Medulla oblongata (tissue), 1 donor: ENCODE data around the gene TMEM225B.
"Not testable (repeated sequence)": the region's sequence is repeated elsewhere in the genome, so short reads cannot be mapped to it uniquely, and the experiment has no call there.

ENCODE experiments used
- DNase-seq: peaks from one replicate; pipeline ENCODE4 v3.0.0-alpha.2; 2015; ENCODE audit errors: extremely low spot score

Gene TMEM225B, protein sequence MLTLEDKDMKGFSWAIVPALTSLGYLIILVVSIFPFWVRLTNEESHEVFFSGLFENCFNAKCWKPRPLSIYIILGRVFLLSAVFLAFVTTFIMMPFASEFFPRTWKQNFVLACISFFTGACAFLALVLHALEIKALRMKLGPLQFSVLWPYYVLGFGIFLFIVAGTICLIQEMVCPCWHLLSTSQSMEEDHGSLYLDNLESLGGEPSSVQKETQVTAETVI

DNA sequence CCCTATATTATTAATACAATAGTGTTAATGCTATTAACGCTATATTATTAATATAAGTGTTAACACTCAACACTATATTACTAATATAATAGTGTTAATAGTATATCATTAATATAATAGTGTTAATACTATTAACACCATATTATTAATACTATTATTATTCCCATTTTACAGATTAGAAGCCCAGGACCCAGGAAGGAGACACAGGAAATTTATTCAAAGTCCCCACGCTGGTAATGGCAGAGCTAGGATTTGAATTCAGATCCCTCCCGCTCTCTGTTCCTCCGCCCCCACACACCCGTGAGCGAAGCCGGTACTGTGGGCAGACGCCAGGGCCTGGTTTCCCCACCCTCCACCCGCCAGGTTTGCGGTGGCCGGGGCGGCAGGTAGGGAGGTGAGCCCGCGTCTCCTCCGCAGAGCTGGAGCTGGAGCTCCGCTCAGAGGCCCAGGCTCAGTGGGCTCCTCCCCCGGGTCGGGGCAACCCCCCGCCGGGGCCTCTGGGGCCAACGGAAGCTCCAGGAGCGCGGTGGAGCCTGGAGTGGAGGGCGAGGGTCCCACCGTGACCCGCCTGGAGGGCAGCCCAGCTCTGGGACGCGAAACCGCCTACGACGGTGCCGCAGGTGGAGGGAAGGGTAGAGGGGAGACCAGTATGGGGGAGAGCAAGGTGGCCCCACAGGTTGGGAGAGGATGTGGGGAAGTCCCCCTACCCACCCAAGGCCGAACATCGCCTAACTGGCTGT, at the start of gene TMEM225B:
Gene TMEM225B, plus strand, starts transcription at position 506 of the 740 bp plus-strand sequence. CDS start 6,122 bp downstream, outside the sequence.
- DNase-seq: no peak

DNA sequence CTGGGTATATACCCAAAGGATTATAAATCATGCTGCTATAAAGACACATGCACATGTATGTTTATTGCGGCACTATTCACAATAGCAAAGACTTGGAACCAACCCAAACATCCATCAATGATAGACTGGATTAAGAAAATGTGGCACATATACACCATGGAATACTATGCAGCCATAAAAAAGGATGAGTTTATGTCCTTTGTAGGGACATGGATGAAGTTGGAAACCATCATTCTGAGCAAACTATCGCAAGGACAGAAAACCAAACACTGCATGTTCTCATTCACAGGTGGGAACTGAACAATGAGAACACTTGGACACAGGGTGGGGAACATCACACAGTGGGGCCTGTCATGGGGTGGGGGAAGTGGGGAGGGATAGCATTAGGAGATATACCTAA, 48.5 kb upstream of the TMEM225B start:
- not testable (repeated sequence) for DNase-seq

DNA sequence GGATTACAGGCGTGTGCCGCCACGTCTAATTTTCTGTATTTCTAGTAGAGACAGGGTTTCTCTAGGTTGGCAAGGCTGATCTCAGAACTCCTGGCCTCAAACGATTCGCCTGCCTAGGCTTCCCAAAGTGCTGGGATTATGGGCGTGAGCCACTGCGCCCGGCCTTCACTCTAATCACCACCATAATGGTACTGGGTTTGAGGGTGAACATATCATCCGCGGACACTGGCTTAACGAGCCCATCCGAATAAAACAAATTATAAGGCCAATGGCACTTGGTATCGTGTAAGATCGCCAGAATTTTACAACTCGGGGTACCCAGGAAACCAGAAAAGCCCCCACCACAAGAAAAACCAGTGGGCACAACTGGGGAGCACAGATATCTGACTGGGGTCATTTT, 46.7 kb upstream of the TMEM225B start:
- no peak for DNase-seq

DNA sequence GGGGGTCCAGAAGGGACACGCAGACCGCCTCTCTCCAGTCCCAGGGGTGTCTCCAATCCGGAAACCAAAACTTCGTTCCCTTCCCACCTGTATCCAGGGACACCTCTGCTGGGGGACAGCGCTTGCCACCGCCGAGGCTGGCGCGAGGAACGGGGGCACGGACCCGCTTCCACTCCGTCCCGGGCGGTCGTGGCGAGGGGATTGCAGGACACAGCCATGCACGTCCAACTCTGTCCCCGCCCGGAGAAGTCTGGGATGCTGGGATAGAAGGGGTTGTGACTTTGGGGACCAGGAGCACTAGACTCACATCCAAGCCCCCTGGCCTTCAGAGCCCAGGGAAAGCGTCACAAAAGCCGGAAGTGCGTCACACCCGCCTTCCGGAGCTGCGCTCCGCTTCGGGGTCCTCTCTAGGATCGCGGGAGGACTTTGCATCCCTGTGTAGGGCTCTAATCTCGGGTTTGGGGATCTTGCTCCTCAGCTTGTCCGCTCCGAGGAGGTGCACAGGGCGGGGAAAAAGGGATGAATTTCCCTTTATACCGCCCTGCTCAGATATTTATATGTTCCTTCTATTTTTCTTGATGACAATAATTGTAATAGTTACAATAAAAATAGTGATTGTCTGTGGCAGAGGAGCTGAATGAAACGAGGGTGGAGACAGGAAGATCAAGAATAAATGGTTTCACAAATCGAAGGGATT, 46.2 kb upstream of the TMEM225B start, which contains the start of gene FAM200A:
Gene FAM200A, minus strand, starts transcription at position 348 of the 697 bp plus-strand sequence. CDS start 3,707 bp downstream, outside the sequence.
- peak; percentile 94 for DNase-seq

DNA sequence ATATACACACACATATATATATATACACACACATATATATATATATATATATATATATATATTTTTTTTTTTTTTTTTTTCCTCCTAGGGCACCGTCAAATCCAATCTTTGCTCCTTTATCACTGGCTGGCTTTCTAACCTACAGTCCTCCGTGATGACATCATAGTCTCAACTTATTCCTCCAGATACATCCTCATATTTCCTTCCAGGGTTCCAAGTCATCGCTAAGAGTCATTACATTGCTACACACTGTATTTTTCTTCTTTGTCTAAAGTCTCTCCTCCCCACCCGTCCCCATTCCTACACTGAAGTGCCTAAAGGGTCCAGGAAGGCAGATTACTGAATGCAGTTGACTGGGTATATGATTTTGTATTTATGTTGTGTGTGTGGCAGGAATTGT, 45.0 kb upstream of the TMEM225B start:
- no peak for DNase-seq

DNA sequence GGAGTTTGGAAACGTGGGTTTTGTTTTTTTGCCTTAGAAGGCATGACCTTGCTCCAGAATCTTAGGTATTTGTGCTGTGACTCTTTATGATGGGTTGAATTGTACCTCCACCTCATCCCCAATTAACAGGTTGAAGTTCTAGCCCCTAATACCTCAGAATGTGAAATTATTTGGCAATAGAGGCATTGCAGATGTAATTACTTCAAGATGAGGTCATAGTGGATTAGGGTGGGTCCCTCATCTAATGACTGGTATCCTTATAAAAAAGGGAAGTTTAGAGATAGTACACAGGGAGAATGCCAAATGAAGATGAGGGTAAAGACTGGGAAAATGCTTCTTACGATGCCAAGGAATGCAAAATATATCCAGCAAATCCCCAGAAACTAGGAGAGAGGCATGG, 43.1 kb upstream of the TMEM225B start:
- no peak for DNase-seq

DNA sequence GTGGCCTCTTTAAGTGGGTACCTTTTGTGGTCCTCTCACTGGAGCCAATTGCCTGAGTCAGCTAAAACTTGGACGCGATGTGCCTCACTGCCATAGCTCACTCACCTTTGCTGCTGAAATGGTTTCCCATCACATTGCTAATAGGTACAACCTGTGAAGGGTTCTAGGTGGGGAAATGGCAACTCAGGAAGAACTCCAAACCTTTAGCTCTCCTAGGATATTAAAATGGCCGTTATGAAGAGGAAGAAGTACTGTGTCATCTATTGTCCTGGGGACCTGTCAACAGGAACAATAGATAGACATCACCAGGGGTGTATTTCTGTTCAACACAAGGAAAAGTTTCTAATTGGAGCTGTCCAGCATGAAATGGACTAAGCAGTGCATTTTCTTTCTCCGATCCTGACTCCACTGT, 40.9 kb upstream of the TMEM225B start:
- DNase-seq: no peak

DNA sequence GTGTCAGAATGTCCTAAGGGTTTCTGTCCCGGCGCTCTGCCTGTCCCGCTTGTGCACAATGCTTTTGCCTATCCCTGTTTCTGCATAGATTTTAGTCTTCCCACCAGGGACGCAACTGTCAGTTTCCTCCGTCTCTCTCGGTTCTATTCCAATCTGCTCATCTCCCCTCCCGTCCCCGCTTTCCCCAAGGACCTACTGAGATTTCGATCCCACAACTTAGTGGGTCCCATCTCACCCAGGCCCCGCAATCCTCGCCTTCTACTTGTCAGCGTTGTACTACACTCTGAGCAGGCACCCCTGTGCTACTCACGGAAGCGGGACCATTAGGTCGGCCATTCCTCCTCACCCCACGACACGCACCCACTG, 40.1 kb upstream of the TMEM225B start:
- no peak for DNase-seq

DNA sequence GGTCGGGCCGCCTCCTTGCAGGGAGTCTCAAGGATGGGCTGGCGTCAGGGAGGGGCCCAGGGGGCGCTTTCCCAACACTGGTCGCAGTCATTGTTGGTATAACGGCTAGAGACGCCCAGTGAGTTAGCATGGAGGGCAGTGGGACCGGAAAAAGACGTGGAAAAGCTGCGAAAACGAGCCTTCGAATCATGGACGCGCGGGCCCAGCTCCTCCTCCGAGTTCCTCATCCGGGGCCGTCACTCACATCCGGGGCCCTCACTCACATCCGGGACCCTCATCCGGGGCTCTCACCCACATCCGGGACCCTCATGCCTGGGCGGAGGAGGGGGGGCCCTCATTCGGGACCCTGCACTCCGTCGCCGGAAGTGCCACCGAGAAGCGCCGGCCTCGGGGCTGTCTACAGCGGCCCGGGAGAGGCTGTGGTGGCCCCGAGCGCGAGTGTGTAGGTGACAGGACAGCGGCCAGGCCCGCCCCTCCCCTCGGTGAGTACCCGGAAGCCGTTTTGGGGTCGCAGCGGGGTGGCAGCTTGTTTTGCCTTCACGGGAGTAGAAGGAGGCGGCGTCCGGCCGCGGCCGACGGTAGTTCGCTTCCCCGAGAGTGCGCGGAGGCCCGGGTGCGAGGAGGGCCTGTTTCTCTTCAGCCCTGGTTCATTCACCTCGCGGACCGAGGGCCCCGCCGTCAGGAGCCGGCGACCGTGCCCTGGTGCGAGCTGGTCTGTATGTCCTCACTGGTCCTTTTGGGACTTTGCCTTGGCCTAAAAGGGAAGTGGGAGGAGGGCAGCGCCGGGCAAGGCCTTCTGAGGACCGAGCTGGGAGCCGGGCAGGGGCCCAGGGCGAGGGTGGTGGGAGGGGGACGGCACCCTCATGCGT, 39.5 kb upstream of the TMEM225B start, which contains the start of gene ZNF655:
Gene ZNF655, plus strand, starts transcription at position 337 of the 869 bp plus-strand sequence. CDS start 1,918 bp downstream, outside the sequence.
- peak; percentile 90 for DNase-seq

DNA sequence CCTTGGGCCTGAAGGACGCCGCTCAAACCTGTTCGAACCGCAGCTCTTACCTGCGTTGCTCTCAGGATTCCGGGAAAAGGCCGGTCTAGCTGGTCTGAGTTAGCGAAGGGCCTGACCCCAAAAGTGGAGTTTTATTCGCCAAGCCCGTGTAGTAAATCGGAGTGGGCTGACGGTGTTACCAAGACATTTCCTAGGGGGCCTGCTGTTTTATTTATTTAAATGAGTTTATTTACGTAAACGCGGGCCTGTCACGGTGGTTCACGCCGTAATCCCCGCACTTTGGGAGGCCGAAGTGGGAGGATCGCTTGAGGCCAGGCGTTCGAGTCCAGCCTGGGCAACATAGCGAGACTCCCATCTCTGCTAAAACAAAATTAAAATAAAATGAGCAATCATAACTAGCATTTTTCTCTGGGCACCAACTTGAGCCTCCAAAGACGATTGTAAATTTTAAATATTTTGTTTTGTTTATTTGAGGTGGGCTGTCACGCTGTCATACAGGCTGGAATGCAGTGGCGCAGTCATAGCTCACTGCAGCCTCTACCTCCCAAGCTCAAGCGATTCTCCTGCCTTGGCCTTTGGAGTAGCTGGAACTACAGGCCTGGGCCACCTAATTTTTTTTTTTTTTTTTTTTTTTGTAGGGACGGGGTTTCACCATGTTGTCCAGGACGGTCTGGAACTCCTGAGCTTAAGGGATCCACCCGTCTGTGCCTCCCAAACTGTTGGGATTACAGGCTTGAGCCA, 38.7 kb upstream of the TMEM225B start:
- no peak for DNase-seq

DNA sequence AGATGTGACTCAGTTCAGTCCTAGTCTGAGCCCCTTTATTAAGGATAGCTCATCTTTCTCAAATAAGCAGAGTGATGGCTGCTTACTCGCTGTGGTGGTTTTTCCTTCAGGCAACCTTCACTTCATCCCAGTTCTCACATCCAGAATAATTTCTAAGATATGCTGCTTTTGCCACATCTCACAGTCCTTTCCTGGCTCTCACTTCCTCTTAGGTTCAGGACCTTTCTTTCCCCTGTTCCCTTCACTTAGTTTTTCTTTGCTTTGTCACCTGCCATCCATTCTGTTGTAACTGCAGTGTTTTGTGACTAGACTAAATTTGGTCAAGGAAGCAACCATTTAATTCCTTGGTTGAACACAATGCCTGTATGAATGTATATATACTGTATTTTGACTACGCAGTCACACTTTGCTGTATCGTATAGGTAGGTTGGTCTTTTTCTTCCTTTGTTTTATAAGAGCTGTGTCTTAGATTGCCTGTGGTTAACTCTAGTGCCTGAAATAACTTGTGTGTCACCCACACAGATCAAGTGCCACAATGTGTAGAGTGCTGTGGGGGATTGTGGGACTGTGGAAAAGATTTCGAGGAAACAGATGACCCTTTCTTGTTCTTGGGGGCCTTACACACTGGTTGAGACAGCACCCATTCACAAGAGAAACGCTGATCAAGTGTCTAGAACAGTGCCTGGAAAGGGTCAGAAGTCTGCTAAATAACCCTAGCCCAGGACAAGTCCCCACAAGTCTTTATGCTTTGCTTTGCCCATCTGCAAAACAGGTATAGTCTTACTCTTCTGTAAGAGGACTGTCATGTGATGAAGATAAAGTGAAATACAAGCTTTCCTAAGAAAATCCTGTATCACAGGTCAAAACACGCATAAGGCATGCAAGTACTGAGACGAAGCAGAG, 37.0 kb upstream of the TMEM225B start:
- DNase-seq: no peak

DNA sequence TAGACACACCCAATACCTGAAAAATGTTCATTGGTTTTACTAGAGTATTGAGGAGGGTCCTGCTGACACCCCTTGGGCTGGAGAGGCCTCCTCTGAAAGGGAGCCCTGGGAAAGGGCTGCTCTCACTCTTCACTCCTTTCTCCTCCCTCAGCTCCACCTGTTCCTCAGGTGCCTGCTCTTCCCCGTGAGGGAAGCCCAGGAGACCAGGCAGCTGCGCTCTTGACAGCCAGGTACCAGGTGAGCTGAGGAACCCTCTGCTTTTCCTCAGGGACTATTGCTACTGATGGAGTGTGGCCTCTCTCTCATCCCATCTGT, 36.4 kb upstream of the TMEM225B start:
- DNase-seq: no peak

DNA sequence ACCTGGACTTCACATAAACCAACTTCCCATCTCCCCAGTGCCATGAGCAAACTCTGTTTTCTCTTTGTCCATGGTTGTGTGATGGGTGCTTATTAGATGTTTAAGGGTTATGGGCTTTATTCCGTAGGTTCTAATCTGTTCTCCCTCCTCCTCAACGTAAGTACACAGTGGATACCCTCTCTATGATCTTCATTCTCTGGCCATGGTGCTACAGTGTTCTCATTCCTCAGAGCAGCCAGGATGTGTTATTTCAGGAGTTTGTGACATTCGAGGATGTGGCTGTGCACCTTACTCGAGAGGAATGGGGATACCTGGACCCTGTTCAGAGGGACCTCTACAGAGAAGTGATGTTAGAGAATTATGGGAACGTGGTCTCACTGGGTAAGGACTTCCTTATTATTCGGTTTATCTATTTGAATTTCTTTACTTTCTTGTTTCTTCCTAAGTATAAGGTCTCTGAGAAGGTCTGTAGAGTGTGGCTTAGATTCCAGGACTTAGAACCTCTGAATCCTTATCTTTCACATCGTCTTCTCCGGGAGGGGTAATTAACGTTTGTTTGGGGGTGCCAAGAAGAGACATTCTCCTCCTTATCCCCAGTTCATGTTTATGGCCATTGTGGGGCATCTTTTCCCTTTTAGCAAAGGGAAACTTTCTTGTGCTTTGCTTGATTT, 35.8 kb upstream of the TMEM225B start:
- DNase-seq: no peak

DNA sequence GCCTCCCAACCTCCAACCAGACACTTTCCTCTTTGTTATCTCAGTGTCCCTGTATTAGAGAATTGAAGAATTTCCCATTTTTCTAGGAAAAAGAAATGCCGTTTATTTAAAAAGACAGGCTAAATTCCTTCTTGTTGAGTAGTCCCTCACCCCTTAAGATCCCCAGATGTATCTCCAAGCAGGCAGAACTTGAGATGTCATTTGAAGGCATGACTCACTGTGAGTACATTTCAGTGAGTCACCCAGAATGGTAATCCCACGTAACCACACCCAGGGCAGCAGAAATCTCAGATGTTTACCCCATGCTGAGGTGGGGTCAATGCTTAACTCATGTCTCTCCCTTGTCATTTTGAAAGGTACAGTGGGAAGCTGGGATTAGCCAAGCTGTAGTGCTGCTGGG, 35.2 kb upstream of the TMEM225B start:
- no peak for DNase-seq

DNA sequence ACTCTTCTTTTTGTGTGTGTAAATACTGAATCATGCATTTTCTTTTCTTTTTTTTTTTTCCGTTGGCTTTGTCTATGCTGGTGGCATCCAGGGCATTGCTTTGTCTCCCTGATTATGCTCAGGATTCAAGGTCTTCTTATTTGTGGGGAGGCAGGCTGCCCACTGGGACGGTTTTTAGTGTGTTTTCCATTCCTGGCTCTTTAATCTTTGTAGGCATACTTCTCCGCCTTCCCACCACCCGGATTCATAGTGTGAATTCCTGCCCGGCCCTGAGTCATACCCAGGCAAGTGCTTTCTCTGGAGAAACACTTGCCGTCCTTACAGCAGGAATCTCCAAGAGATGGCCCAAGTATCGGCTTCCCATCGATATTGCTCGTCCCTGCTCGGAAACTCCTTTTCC, 34.4 kb upstream of the TMEM225B start:
- DNase-seq: no peak

DNA sequence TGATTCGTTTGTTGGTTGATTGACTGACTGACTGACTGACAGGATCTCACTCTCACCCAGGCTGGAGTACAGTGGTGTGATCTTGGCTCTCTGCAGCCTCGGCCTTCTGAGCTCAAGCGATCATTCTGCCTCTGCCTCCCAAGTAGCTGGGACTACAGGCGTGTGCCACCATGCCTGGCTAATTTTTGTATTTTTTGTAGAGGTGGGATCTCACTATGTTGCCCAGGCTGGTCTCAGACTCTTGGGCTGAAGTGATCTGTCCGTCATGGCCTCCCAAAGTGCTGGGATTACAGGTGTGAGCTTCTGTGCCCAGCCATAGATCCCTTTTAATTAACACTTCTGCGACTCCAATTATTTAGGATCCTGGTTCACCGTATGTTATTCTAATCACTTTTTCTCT, 29.3 kb upstream of the TMEM225B start:
- not testable (repeated sequence) for DNase-seq

DNA sequence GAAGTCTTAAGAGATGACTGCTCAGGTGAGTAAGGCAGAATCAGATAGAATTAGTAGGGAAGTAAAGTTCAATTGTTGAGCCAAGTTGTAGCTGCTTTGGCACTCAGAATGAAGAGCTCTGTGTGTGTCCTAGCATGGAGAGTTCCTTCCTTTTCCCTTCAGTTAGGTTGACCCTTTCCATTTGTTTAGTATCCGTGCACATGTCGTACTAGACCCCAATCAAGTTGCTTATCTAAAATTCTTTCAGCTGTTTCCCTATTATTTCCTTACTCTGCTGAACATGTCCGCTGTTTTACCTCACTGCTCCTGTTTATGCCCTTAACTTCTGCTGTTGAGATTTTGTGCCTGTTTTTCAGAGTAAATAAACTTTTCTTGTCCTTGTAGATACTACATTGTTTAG, 26.3 kb upstream of the TMEM225B start:
- no peak for DNase-seq

DNA sequence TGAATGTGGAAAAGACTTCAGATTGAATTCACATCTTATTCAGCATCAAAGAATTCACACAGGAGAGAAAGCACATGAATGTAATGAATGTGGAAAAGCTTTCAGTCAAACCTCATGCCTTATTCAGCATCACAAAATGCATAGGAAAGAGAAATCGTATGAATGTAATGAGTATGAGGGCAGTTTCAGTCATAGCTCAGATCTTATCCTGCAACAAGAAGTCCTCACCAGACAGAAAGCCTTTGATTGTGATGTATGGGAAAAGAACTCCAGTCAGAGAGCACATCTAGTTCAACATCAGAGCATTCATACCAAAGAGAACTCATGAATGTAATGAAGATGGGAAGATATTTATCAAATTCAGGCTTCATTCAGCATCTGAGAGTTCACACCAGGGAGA, 24.8 kb upstream of the TMEM225B start:
- no peak for DNase-seq

DNA sequence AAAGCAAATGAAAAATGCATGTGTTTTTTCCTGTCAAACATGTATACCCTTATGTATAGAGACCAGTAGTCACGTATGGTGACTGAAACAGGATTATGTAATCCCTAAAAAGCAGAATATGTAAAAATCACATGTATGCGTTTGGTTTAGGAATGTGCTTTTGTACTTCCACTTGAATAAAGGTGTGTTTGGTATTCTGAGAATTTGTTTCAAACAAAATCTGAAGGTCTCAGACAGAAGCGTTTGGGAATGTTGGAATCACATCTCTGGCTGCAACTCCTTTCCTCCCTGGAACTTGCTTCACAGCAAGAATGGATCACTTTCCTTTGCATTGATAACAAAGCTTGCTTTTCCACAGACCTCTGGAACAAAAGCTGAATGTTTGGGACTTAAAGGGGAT, 21.8 kb upstream of the TMEM225B start:
- DNase-seq: no peak
